HEK293 (cell line): ENCODE results near the gene NAV2.

ENCODE experiments used
- CTCF ChIA-PET: fragments of 350-600 bp; formaldehyde crosslinking; extraction: SDS; loops from one replicate; lab custom pipeline; 2021; ENCODE audit warnings: antibody characterized with exemption; lab: Yijun Ruan, JAX
- POLR2A ChIA-PET: fragments of 300-600 bp; formaldehyde crosslinking; extraction: SDS; loops from one replicate; lab custom pipeline; 2020; ENCODE audit warnings: antibody characterized with exemption, inconsistent platforms; lab: Yijun Ruan, JAX
- H3K27ac ChIP-seq: fragments of 200-500 bp; sonication (Bioruptor generic); 2 replicates; pipeline ENCODE4 v1.5.1; 2014; ENCODE audit warnings: low read depth, low read length, control low read depth, inconsistent platforms; ENCODE audit errors: extremely low read depth
- H3K36me3 ChIP-seq, 2 experiments: fragments of 200-500 bp in 1 of 2; sonication (Bioruptor generic) in 1 of 2; 1 replicate in 1 of 2; 2 replicates in 1 of 2; pipeline ENCODE4 v1.5.1; 2014 to 2017; ENCODE audit warnings: inconsistent platforms in 2 of 2, low read length in 2 of 2; ENCODE audit not compliant: control insufficient read depth in 2 of 2, insufficient read depth in 1 of 2
- H3K4me1 ChIP-seq: fragments of 200-500 bp; sonication (Bioruptor generic); 2 replicates; pipeline ENCODE4 v1.5.1; 2014; ENCODE audit warnings: mild to moderate bottlenecking, low read length, inconsistent platforms; ENCODE audit not compliant: control insufficient read depth, insufficient read depth
- H3K4me3 ChIP-seq: 2 replicates; pipeline ENCODE4 v1.5.1; 2011; ENCODE audit warnings: low read depth, mild to moderate bottlenecking, control low read depth, low read length, moderate library complexity
- H3K9me3 ChIP-seq: fragments of 200-500 bp; sonication (Bioruptor generic); 2 replicates; pipeline ENCODE4 v1.5.1; 2014; ENCODE audit warnings: low read depth, low read length, inconsistent platforms; ENCODE audit not compliant: control insufficient read depth, insufficient read depth
- GLI4 ChIP-seq: fragments of 450-650 bp; formaldehyde crosslinking; IDR thresholded peaks from 2 replicates; pipeline ENCODE4 v1.5.1; 2016; ENCODE audit warnings: missing biosample characterization, missing genetic modification characterization
- KLF10 ChIP-seq: fragments of 450-650 bp; IDR thresholded peaks from 2 replicates; pipeline ENCODE4 v1.5.1; 2018; ENCODE audit warnings: missing biosample characterization, mild to moderate bottlenecking, missing genetic modification characterization
- MYNN ChIP-seq: fragments of 450-650 bp; formaldehyde crosslinking; IDR thresholded peaks from 2 replicates; pipeline ENCODE4 v1.5.1; 2016; ENCODE audit warnings: missing biosample characterization, missing genetic modification characterization, borderline replicate concordance
- PBX3 ChIP-seq: sonication (generic); formaldehyde crosslinking; IDR thresholded peaks from 2 replicates; pipeline ENCODE4 v1.8.1; 2022; ENCODE audit warnings: mild to moderate bottlenecking, moderate library complexity, missing genetic modification reagents
- YY1 ChIP-seq: fragments of 450-650 bp; formaldehyde crosslinking; IDR thresholded peaks from 2 replicates; pipeline ENCODE4 v1.5.1; 2018; ENCODE audit warnings: missing biosample characterization, missing genetic modification characterization
- ZBTB21 ChIP-seq: fragments of 450-650 bp; formaldehyde crosslinking; IDR thresholded peaks from 2 replicates; pipeline ENCODE4 v1.5.1; 2017; ENCODE audit warnings: missing biosample characterization, missing genetic modification characterization
- ZNF112 ChIP-seq: fragments of 450-650 bp; formaldehyde crosslinking; IDR thresholded peaks from 2 replicates; pipeline ENCODE4 v1.5.0; 2017; ENCODE audit warnings: missing biosample characterization, missing genetic modification characterization
- ZNF184 ChIP-seq: fragments of 450-650 bp; IDR thresholded peaks from 2 replicates; pipeline ENCODE4 v1.5.1; 2018; ENCODE audit warnings: missing biosample characterization, mild to moderate bottlenecking, missing genetic modification characterization
- ZNF214 ChIP-seq: fragments of 450-650 bp; formaldehyde crosslinking; IDR thresholded peaks from 2 replicates; pipeline ENCODE4 v1.5.1; 2017; ENCODE audit warnings: missing biosample characterization, mild to moderate bottlenecking, missing genetic modification characterization, borderline replicate concordance
- ZNF223 ChIP-seq: fragments of 450-650 bp; formaldehyde crosslinking; IDR thresholded peaks from 2 replicates; pipeline ENCODE4 v1.5.1; 2016; ENCODE audit warnings: missing biosample characterization, missing genetic modification characterization
- ZNF23 ChIP-seq: fragments of 450-650 bp; formaldehyde crosslinking; IDR thresholded peaks from 2 replicates; pipeline ENCODE4 v1.5.1; 2016; ENCODE audit warnings: missing biosample characterization, missing genetic modification characterization, borderline replicate concordance
- ZNF362 ChIP-seq: fragments of 450-650 bp; formaldehyde crosslinking; IDR thresholded peaks from 2 replicates; pipeline ENCODE4 v1.5.1; 2016; ENCODE audit warnings: missing biosample characterization, missing genetic modification characterization
- ZNF571 ChIP-seq: fragments of 450-650 bp; formaldehyde crosslinking; IDR thresholded peaks from 2 replicates; pipeline ENCODE4 v1.5.0; 2017; ENCODE audit warnings: missing biosample characterization, missing genetic modification characterization
- ZNF596 ChIP-seq: fragments of 450-650 bp; IDR thresholded peaks from 2 replicates; pipeline ENCODE4 v1.5.0; 2018; ENCODE audit warnings: missing biosample characterization, mild to moderate bottlenecking, missing genetic modification characterization, moderate library complexity
- ZNF600 ChIP-seq: fragments of 450-650 bp; formaldehyde crosslinking; IDR thresholded peaks from 2 replicates; pipeline ENCODE4 v1.5.1; 2016; ENCODE audit warnings: missing biosample characterization, missing genetic modification characterization
- ZNF621 ChIP-seq: fragments of 450-650 bp; formaldehyde crosslinking; IDR thresholded peaks from 2 replicates; pipeline ENCODE4 v1.5.1; 2017; ENCODE audit warnings: missing biosample characterization, missing genetic modification characterization
- ZNF639 ChIP-seq: fragments of 450-650 bp; formaldehyde crosslinking; IDR thresholded peaks from 2 replicates; pipeline ENCODE4 v1.5.1; 2016; ENCODE audit warnings: missing biosample characterization, missing genetic modification characterization
- ZNF707 ChIP-seq: fragments of 450-650 bp; formaldehyde crosslinking; IDR thresholded peaks from 2 replicates; pipeline ENCODE4 v1.5.1; 2016; ENCODE audit warnings: missing biosample characterization, missing genetic modification characterization
- ZNF791 ChIP-seq: fragments of 450-650 bp; formaldehyde crosslinking; IDR thresholded peaks from 2 replicates; pipeline ENCODE4 v1.5.1; 2016; ENCODE audit warnings: missing biosample characterization, missing genetic modification characterization
- ZSCAN4 ChIP-seq: fragments of 450-650 bp; formaldehyde crosslinking; IDR thresholded peaks from 2 replicates; pipeline ENCODE4 v1.5.1; 2017; ENCODE audit warnings: missing biosample characterization, missing genetic modification characterization
- ZSCAN5A ChIP-seq: fragments of 450-650 bp; formaldehyde crosslinking; IDR thresholded peaks from 2 replicates; pipeline ENCODE4 v1.5.1; 2016; ENCODE audit warnings: missing biosample characterization, missing genetic modification characterization

NAV2 gene

GRCh38 chr11:19931141-19931770, 218.6 kb downstream of the NAV2 start (continued):
- TF ChIP-seq ZNF112, result no peak

- CTCF ChIA-PET, result interaction anchor here (0.7 to 0.9 kb wide), 3 partner anchors 9 to 198 kb away, joined by 3 to 4 read pairs (median 3); no protein-coding TSS in a partner anchor
- no peaks in the 10 kb centered on the region for H3K9me3 ChIP-seq
- no peak for TF ChIP-seq GLI4 (tag by site-specific recombination)
- no peak for TF ChIP-seq PBX3
- TF ChIP-seq ZNF596 (tag by site-specific recombination), result no peak
- TF ChIP-seq ZBTB21 (tag by site-specific recombination), result no peak
- TF ChIP-seq ZSCAN4 (tag by site-specific recombination), result no peak
- TF ChIP-seq KLF10 (tag by site-specific recombination), result no peak
- no peak for TF ChIP-seq MYNN (tag by site-specific recombination)
- no peak for TF ChIP-seq ZNF791 (tag by site-specific recombination)
- TF ChIP-seq ZSCAN5A (tag by site-specific recombination), result no peak
- TF ChIP-seq ZNF621, result no peak
- TF ChIP-seq ZNF571 (tag by site-specific recombination), result no peak
- TF ChIP-seq ZNF214 (tag by site-specific recombination), result no peak
- TF ChIP-seq ZNF707 (tag by site-specific recombination), result no peak
- no peak for TF ChIP-seq ZNF223
- TF ChIP-seq YY1 (tag by site-specific recombination), result no peak
- no peak for TF ChIP-seq ZNF362 (tag by site-specific recombination)
- POLR2A ChIA-PET, result interaction anchor here (0.6 kb wide), 1 partner anchor 339 kb away, joined by 3 read pairs; no protein-coding TSS in a partner anchor
- no peak overlapping the region for H3K4me3 ChIP-seq
- peaks cover 0 to 4% of the 10 kb centered on the region in 2 experiments; a peak in 1 of 3 replicates for H3K36me3 ChIP-seq
- H3K4me1 ChIP-seq, result no peaks in the 10 kb centered on the region
- H3K27ac ChIP-seq, result no peak overlapping the region
Measured at GRCh38 chr11:19931771-19932369, 219.2 kb downstream of the NAV2 start.

- Histone ChIP-seq H3K4me3 (no peak overlapping the region), H3K36me3 (peaks cover 0 to 4% of the 10 kb centered on the region in 2 experiments; a peak in 1 of 3 replicates), H3K4me1 (no peaks in the 10 kb centered on the region), H3K27ac (no peak overlapping the region), H3K9me3 (no peaks in the 10 kb centered on the region)
- TF ChIP-seq ZNF23 (tag by site-specific recombination), result no peak
- TF ChIP-seq ZNF214 (tag by site-specific recombination), result no peak
- no peak for TF ChIP-seq ZNF621
- TF ChIP-seq ZNF184 (tag by site-specific recombination), result no peak
- TF ChIP-seq ZNF600 (tag by site-specific recombination), result no peak
- TF ChIP-seq ZNF639, result no peak
- ChIA-PET POLR2A (no interaction called here), CTCF (interaction anchor here (0.7 to 2.2 kb wide), 6 partner anchors 18 to 899 kb away, joined by 3 to 9 read pairs (median 4); no protein-coding TSS in a partner anchor)
Measured at GRCh38 chr11:19933132-19933735, 220.6 kb downstream of the NAV2 start.
